ENCODE results near the gene SMC1A. TPM values are rescaled to one million over a fixed set of nuclear protein-coding genes. Genes with fewer than 3 reads are reported as not detected.

SMC1A gene
- total RNA-seq, 1 experiment from 2014 or later: 102 TPM

DNA sequence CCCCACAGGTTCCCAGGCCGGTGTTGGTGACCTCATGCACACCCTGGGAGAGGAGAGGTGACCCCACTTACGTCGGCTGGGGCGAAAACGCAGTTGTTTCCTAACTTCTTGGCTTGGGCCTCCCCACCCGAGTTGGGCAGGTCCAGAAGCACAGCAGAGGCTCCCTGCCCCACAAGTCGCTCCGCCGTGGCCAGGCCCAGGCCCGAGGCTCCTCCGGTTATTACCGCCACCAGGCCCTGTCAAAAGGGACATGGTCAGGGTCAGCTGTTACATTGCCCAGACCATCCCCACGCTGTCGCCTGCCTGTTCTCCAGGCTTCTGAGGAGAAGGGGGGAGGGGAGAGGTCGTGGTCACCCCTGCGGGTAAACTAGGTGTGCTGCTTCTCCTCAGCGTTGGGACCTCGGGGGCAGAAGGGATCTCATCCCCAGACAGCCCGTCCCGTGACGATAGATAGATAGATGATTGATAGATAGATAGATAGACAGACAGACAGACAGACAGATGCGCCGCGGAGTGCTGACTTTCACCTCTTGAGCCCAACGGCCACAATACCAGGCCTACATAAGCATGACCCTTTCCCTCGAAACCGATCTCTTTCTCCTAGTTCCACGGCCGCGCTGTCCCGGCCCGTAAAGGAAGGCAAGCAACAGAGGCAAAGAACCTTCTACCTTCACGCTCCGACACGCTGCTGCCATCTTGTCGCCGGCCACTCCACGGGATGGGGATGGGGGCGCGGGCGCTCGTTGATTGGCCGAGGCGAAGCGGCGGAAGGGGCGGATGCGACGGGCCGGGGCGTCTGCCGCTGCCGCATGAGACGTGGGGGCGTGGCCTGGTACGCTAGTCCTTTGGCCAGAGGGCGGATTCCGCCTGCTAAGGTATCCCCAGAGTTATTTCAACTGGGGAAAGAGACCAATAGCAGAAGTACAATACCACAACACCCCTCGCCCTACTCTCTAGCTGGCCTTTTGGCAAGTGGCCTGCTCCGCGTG lies 11.5 kb upstream of the SMC1A start, which contains the start of gene HSD17B10:
HSD17B10 (minus strand) TSS at position 720 of the 989 bp plus-strand sequence; CDS start at position 695, 25 bp downstream.
- no TSS peak for BruUV-seq (replicated peaks)
- H3K27me3 Mint-ChIP-seq (ENCODE audit: insufficient read depth, unreplicated experiment): no peaks in the 10 kb centered on the region
- Histone ChIP-seq H3K9me3 (no peaks in the 10 kb centered on the region), H3K36me3 (ENCODE audit: control insufficient read depth, insufficient read depth, low read length) (no peaks in the 10 kb centered on the region; the same call in none of the 2 replicates), H3K4me3 (ENCODE audit: low read depth, low read length) (peak within 1 kb of the TSS; percentile 87), H3K4me1 (peaks cover 7% of the 10 kb centered on the region; the same call in 1 of the 2 replicates), H3K27me3 (replicated peaks; ENCODE audit: control insufficient read depth, insufficient read depth, low read length) (no peaks in the 10 kb centered on the region)
- H3K4me1 Mint-ChIP-seq (ENCODE audit: low read depth, unreplicated experiment): peaks cover 7% of the 10 kb centered on the region
- H3K9me3 Mint-ChIP-seq (ENCODE audit: unreplicated experiment): no peaks in the 10 kb centered on the region
- intact Hi-C loops (cut with micrococcal nuclease; ENCODE audit: unreplicated experiment): loop anchor here (1.0 kb wide), 3 partner anchors 12 to 117 kb away; partner anchors contain the start of genes RIBC1 and SMC1A
- H3K27ac Mint-ChIP-seq (ENCODE audit: unreplicated experiment): peak within 1 kb of the TSS; percentile 79
- no peak for TF ChIP-seq CTCF (IDR thresholded peaks at IDR 0.05; ENCODE audit: insufficient read depth in 1 of 2, low read depth in 1 of 2, low read length in 1 of 2, severe bottlenecking in 1 of 2, unreplicated experiment in 1 of 2)
- H3K4me3 Mint-ChIP-seq (ENCODE audit: unreplicated experiment): peak within 1 kb of the TSS; percentile 97
- CTCF ChIA-PET: no interaction called here
- DNase-seq: peak; percentile 89
- POLR2A ChIA-PET: interaction anchor here (0.8 kb wide), 1 partner anchor 11 kb away, joined by 3 read pairs; the partner anchor contains the start of gene RIBC1
- H3K36me3 Mint-ChIP-seq (ENCODE audit: insufficient read depth, unreplicated experiment): peaks cover 15% of the 10 kb centered on the region

- H3K4me3 Mint-ChIP-seq (ENCODE audit: unreplicated experiment): no peak overlapping the region
- Histone ChIP-seq H3K36me3 (ENCODE audit: control insufficient read depth, insufficient read depth, low read length) (no peaks in the 10 kb centered on the region; the same call in none of the 2 replicates), H3K27me3 (replicated peaks; ENCODE audit: control insufficient read depth, insufficient read depth, low read length) (no peaks in the 10 kb centered on the region), H3K4me3 (ENCODE audit: low read depth, low read length) (no peak overlapping the region), H3K4me1 (peaks cover 7% of the 10 kb centered on the region; the same call in 1 of the 2 replicates), H3K9me3 (no peaks in the 10 kb centered on the region)
- no peak for DNase-seq
- no peaks in the 10 kb centered on the region for H3K27me3 Mint-ChIP-seq (ENCODE audit: insufficient read depth, unreplicated experiment)
- peaks cover 7% of the 10 kb centered on the region for H3K4me1 Mint-ChIP-seq (ENCODE audit: low read depth, unreplicated experiment)
- intact Hi-C loops (cut with micrococcal nuclease; ENCODE audit: unreplicated experiment): no loop called here
- TF ChIP-seq CTCF (IDR thresholded peaks at IDR 0.05; ENCODE audit: insufficient read depth in 1 of 2, low read depth in 1 of 2, low read length in 1 of 2, severe bottlenecking in 1 of 2, unreplicated experiment in 1 of 2): no peak
- POLR2A ChIA-PET: no interaction called here
- peaks cover 21% of the 10 kb centered on the region for H3K36me3 Mint-ChIP-seq (ENCODE audit: insufficient read depth, unreplicated experiment)
- CTCF ChIA-PET: no interaction called here
- no peaks in the 10 kb centered on the region for H3K9me3 Mint-ChIP-seq (ENCODE audit: unreplicated experiment)
- BruUV-seq (replicated peaks): no TSS peak
- H3K27ac Mint-ChIP-seq (ENCODE audit: unreplicated experiment): no peak overlapping the region
These were observed 7.8 kb upstream of the SMC1A start for GRCh38 chrX:53430231-53430630.

DNA sequence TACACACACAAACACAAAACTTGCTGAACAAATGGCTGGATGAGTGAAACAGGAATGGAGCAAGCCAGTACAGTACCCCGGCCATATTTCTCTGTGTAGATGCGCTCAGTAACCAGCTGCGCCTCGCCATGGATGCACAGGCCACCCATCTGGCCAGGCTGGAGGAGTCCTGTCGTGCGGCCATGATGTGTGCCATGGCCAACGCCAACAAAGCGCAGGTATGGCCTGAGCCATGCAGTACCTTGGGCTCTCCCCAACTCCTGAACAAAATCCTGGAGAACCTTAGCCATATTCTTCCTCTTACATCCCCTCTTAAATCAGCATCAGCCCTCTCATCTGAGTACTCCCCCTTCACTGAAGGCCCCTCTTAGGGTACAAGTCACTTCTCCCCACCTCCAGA lies 7.3 kb upstream of the SMC1A start:
- CTCF ChIA-PET: no interaction called here
- POLR2A ChIA-PET: no interaction called here

More for the DNA sequence above, 7.3 kb upstream of the SMC1A start:
- H3K4me3 ChIP-seq (ENCODE audit: low read depth, low read length): no peak overlapping the region
- peaks cover 21% of the 10 kb centered on the region for H3K36me3 Mint-ChIP-seq (ENCODE audit: insufficient read depth, unreplicated experiment)
- no peaks in the 10 kb centered on the region for H3K27me3 Mint-ChIP-seq (ENCODE audit: insufficient read depth, unreplicated experiment)
- H3K4me1 ChIP-seq: peaks cover 3% of the 10 kb centered on the region; the same call in 1 of the 2 replicates
- no peaks in the 10 kb centered on the region for H3K9me3 ChIP-seq
- intact Hi-C loops (cut with micrococcal nuclease; ENCODE audit: unreplicated experiment): no loop called here
- BruUV-seq (replicated peaks): no TSS peak
- no peak for TF ChIP-seq CTCF (IDR thresholded peaks at IDR 0.05; ENCODE audit: insufficient read depth in 1 of 2, low read depth in 1 of 2, low read length in 1 of 2, severe bottlenecking in 1 of 2, unreplicated experiment in 1 of 2)
- no peaks in the 10 kb centered on the region for H3K27me3 ChIP-seq (replicated peaks; ENCODE audit: control insufficient read depth, insufficient read depth, low read length)
- no peaks in the 10 kb centered on the region for H3K9me3 Mint-ChIP-seq (ENCODE audit: unreplicated experiment)
- H3K4me3 Mint-ChIP-seq (ENCODE audit: unreplicated experiment): no peak overlapping the region
- no peak overlapping the region for H3K27ac Mint-ChIP-seq (ENCODE audit: unreplicated experiment)
- H3K4me1 Mint-ChIP-seq (ENCODE audit: low read depth, unreplicated experiment): peaks cover 4% of the 10 kb centered on the region
- no peaks in the 10 kb centered on the region; the same call in none of the 2 replicates for H3K36me3 ChIP-seq (ENCODE audit: control insufficient read depth, insufficient read depth, low read length)
- no peak for DNase-seq
